Stimulated activated CD4-positive, alpha-beta T cell treated with anti-CD3 and anti-CD28 coated beads, TNF-alpha, amount 100 ng/mL, for 1 hour (primary cell): Measurements from ENCODE around the gene ZNF618.
"Not testable (repeated sequence)": the region's sequence is repeated elsewhere in the genome, so short reads cannot be mapped to it uniquely, and the experiment has no call there.

Experiments
- DNase-seq, 3 donors: peaks; one replicate each; pipeline ENCODE4 v3.0.0-alpha.2; 2020; ENCODE audit warnings: low read depth in 3 of 3, low spot score in 1 of 3

The ZNF618 gene

GRCh38 chr9:113984639-113985380 lies 108.7 kb downstream of the ZNF618 start:
- DNase-seq = no peak

- DNase-seq = no peak
Observed at GRCh38 chr9:113985968-113986585, 110.0 kb downstream of the ZNF618 start.

GRCh38 chr9:113986931-113987330 lies 110.8 kb downstream of the ZNF618 start:
- no peak for DNase-seq

GRCh38 chr9:113987526-113987925 lies 111.4 kb downstream of the ZNF618 start:
- DNase-seq = no peak

GRCh38 chr9:113988385-113989016 lies 112.4 kb downstream of the ZNF618 start:
- DNase-seq = no peak

- no peak for DNase-seq
Observed at GRCh38 chr9:113989017-113989713, 113.1 kb downstream of the ZNF618 start.

- no peak for DNase-seq
Observed at GRCh38 chr9:113989714-113990569, 113.8 kb downstream of the ZNF618 start.

- no peak for DNase-seq
Observed at GRCh38 chr9:113990570-113990907, 114.4 kb downstream of the ZNF618 start.

- no peak for DNase-seq
Observed at GRCh38 chr9:113990975-113991471, 114.9 kb downstream of the ZNF618 start.

GRCh38 chr9:113991714-113992113 lies 115.6 kb downstream of the ZNF618 start:
- no peak for DNase-seq

- DNase-seq = no peak
Observed at GRCh38 chr9:113992276-113992951, 116.3 kb downstream of the ZNF618 start.

GRCh38 chr9:113992994-113993393 lies 116.9 kb downstream of the ZNF618 start:
- DNase-seq = no peak

GRCh38 chr9:113993838-113994540 lies 117.9 kb downstream of the ZNF618 start:
- no peak for DNase-seq

- DNase-seq = no peak
Observed at GRCh38 chr9:113995401-113995800, 119.3 kb downstream of the ZNF618 start.

GRCh38 chr9:113995963-113996362 lies 119.9 kb downstream of the ZNF618 start:
- DNase-seq = no peak

GRCh38 chr9:113996531-113997001 lies 120.5 kb downstream of the ZNF618 start:
- DNase-seq = no peak

- not testable (repeated sequence) for DNase-seq
Observed at GRCh38 chr9:113997064-113997463, 121.0 kb downstream of the ZNF618 start.

- DNase-seq = no peak
Observed at GRCh38 chr9:113997610-113998009, 121.5 kb downstream of the ZNF618 start.

- DNase-seq = no peak
Observed at GRCh38 chr9:113998114-113998513, 122.0 kb downstream of the ZNF618 start.
